ENCODE results near the gene DLGAP1.

Gene DLGAP1

DNA sequence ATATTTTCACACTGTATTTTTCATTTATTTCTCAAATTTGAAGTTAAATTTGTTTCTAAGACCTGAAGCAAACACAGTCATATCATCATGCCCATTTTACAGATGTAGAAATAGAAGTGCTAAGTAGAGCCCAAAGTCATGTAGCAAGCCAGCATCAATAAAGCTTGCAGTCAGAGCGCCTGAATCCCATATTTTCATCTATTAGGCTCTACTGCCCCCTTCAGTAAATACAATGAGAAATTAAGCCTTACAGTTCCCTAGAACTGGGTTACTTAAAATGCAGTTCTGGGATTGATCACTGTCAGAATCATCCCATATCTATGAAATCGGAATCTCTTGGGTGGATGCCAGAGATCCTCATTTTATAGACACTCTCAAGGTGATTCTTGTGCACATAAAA lies 585.3 kb downstream of the DLGAP1 start:
- TF ChIP-seq, protein P1, sequence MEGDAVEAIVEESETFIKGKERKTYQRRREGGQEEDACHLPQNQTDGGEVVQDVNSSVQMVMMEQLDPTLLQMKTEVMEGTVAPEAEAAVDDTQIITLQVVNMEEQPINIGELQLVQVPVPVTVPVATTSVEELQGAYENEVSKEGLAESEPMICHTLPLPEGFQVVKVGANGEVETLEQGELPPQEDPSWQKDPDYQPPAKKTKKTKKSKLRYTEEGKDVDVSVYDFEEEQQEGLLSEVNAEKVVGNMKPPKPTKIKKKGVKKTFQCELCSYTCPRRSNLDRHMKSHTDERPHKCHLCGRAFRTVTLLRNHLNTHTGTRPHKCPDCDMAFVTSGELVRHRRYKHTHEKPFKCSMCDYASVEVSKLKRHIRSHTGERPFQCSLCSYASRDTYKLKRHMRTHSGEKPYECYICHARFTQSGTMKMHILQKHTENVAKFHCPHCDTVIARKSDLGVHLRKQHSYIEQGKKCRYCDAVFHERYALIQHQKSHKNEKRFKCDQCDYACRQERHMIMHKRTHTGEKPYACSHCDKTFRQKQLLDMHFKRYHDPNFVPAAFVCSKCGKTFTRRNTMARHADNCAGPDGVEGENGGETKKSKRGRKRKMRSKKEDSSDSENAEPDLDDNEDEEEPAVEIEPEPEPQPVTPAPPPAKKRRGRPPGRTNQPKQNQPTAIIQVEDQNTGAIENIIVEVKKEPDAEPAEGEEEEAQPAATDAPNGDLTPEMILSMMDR (IDR thresholded peaks at IDR 0.05; ENCODE audit: insufficient read depth, low read length, poor library complexity, severe bottlenecking): peak; percentile 26
- DNase-seq (ENCODE audit: extremely low read depth, insufficient read length): no peak
- no peaks in the 10 kb centered on the region for H3K36me3 ChIP-seq (ENCODE audit: control insufficient read depth, insufficient read depth, low read length)
- no peak overlapping the region for H3K4me3 ChIP-seq (replicated peaks; ENCODE audit: low read depth, low read length)
- H3K27me3 ChIP-seq (replicated peaks; ENCODE audit: control insufficient read depth, insufficient read depth, low read length): no peaks in the 10 kb centered on the region; the same call in 1 of the 2 replicates

DNA sequence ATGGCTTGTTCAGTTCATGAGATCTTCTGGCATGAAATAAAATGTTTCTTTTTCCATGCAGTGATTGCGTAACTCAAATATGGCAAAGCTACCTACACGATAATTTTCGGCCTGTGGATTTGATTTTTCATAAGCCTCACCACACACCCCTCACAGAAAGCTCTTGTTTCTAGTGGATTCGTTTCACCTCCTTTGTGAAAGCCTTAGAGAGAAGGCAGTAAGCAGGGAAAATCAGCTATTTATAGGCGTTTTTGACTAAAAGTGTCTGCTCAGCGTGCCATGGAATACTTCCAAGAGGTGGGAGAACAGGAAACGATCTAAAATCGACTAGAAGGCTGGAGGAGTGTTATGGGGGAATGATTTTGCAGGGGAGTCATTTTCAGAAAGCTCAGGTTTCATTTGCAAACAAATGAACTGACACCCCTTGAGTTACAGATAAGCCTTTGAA lies 587.2 kb downstream of the DLGAP1 start:
- Histone ChIP-seq H3K4me3 (replicated peaks; ENCODE audit: low read depth, low read length) (no peak overlapping the region), H3K27me3 (replicated peaks; ENCODE audit: control insufficient read depth, insufficient read depth, low read length) (no peaks in the 10 kb centered on the region; the same call in 1 of the 2 replicates), H3K36me3 (ENCODE audit: control insufficient read depth, insufficient read depth, low read length) (no peaks in the 10 kb centered on the region)
- DNase-seq (ENCODE audit: extremely low read depth, insufficient read length): no peak
- TF ChIP-seq, protein P1 (IDR thresholded peaks at IDR 0.05; ENCODE audit: insufficient read depth, low read length, poor library complexity, severe bottlenecking): no peak

DNA sequence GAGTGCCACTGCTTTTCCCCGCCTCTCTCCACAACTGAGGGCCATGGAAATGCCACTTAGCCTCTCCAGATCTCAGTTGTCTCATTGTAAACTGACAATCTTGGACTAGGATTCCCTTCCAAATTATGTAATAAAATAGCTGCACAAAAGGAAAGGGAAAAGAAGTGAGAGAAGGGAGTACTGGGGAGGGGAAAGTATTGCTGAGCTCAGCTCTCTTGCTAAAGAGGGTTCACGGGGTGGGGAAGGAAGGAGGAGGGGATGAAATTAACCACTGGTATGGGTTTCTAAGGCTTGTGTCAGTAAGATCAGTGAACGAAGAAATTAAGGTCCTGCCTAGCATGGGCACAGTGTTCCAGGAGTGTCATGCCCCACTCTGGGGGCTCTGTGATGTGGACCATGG lies 587.9 kb downstream of the DLGAP1 start:
- Histone ChIP-seq H3K4me3 (replicated peaks; ENCODE audit: low read depth, low read length) (no peak overlapping the region), H3K36me3 (ENCODE audit: control insufficient read depth, insufficient read depth, low read length) (no peaks in the 10 kb centered on the region), H3K27me3 (replicated peaks; ENCODE audit: control insufficient read depth, insufficient read depth, low read length) (no peaks in the 10 kb centered on the region; the same call in 1 of the 2 replicates)
- no peak for DNase-seq (ENCODE audit: extremely low read depth, insufficient read length)
- TF ChIP-seq, protein P1 (IDR thresholded peaks at IDR 0.05; ENCODE audit: insufficient read depth, low read length, poor library complexity, severe bottlenecking): no peak

DNA sequence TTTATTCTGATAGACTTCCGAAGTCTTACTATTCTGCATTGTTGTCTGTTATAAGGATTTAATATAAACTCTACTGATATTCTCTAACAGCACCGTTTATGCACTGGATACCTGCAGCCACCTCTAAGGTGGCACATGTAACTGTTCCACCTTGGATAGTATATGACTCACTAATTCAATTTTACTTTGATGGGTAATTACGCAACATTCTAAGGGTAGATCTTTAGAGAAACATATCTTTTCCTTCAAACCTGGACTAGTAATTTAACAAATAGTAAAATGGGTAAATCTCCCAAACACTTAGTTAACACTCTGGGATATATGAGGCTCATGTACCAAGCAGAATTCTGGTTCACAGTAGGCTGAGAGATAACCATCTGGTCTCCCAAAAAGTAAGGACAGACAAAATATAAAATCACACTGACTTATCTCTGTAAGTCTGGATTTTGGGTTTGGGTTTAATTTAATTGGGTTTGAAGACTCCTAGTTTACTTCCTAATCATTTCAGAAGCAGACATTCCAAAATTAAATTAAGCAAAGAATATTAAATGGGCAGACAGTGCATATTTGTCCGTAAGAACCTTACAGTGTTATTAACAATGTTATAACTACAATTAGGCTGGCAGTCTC lies 590.3 kb downstream of the DLGAP1 start:
- TF ChIP-seq, protein P1 (IDR thresholded peaks at IDR 0.05; ENCODE audit: insufficient read depth, low read length, poor library complexity, severe bottlenecking): no peak
- no peak for DNase-seq (ENCODE audit: extremely low read depth, insufficient read length)
- no peaks in the 10 kb centered on the region for H3K36me3 ChIP-seq (ENCODE audit: control insufficient read depth, insufficient read depth, low read length)
- no peaks in the 10 kb centered on the region; the same call in 1 of the 2 replicates for H3K27me3 ChIP-seq (replicated peaks; ENCODE audit: control insufficient read depth, insufficient read depth, low read length)
- no peak overlapping the region for H3K4me3 ChIP-seq (replicated peaks; ENCODE audit: low read depth, low read length)

DNA sequence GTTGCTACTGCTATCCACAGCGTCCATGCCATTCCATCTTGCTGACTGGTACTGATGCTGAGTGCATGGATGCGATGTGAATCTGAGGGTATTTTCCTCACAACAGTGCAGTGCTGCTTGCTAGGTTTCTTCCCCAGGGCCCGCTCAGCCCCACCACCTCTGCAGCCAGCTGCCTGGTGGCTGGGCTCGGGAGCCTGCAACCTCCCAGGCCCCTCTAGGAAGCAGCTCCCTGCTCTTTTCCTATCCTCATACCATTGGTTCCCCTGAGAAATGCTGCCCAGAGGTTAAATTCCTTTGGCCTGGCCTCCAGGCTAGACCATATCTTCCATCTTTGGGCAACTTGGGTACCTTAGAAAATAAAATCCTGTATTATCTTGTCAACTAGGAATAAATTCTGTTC lies 591.5 kb downstream of the DLGAP1 start:
- H3K36me3 ChIP-seq (ENCODE audit: control insufficient read depth, insufficient read depth, low read length): no peaks in the 10 kb centered on the region
- H3K4me3 ChIP-seq (replicated peaks; ENCODE audit: low read depth, low read length): no peak overlapping the region
- TF ChIP-seq, protein P1 (IDR thresholded peaks at IDR 0.05; ENCODE audit: insufficient read depth, low read length, poor library complexity, severe bottlenecking): no peak
- H3K27me3 ChIP-seq (replicated peaks; ENCODE audit: control insufficient read depth, insufficient read depth, low read length): no peaks in the 10 kb centered on the region; the same call in 1 of the 2 replicates
- DNase-seq (ENCODE audit: extremely low read depth, insufficient read length): no peak

All from GM06990 (cell line).